HG03196 (cell line): ENCODE measurements around the gene SNURF.
"Not testable (repeated sequence)": the region's sequence is repeated elsewhere in the genome, so short reads cannot be mapped to it uniquely, and the experiment has no call there.

ENCODE experiments used
- ATAC-seq: cut with Tn5 transposase; IDR thresholded peaks from one replicate; pipeline ENCODE4 v1.9.1; 2021; ENCODE audit not compliant: unreplicated experiment

The SNURF gene

DNA sequence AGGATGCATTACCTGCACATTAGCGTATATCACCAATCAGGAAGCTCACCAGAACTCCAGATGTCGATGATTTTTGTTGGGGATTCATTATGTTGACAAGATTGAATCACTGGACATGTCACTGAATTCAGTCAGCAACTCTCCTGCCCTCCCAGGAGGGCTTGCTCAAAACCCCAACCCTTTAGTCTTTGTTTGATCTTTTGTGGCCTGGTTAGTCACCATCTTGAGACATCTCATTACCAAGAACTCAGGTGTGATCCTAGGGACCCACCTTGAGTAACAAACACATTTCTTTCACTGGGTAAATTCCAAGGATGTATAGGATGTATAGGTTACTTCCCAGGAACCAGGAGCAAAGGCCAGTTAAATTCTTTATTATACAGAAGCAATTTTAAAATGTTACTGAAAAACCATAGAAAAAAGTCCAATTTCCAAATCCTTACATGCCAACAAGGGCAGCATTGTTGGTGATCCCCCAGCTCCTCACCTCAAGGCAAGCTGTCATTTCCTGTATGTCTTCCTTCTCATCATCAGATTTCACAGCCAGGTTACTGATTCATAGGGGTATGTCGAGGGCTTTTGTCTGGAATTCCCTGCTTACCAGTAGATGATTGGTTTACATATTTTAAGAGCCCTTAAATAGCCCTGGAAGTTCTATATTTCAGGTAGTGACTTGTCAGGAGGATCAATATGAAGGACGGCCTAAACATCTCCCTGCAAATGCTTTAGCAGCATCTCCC is 11.7 kb downstream of the SNURF start:
- ATAC-seq: no peak

GRCh38 chr15:24971052-24971451 is 16.3 kb downstream of the SNURF start:
- ATAC-seq: no peak

DNA sequence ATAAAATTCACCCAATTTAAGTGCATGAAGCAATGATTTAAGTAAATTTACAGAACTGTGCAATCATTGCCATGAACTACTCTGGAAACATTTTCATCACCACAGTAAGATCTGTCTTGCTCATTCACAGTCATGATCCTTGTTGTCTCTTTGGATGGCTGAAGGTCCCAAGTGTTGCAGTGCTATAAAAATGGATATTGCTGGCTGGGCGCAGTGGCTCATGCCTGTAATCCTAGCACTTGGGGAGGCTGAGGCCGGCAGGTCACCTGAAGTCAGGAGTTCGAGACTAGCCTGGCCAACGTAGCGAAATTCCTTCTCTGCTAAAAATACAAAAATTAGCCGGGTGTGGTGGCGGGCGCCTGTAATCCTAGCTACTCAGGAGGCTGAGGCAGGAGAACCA is 17.0 kb downstream of the SNURF start:
- ATAC-seq: no peak

- not testable (repeated sequence) for ATAC-seq
Measured at GRCh38 chr15:24972707-24973106, 17.9 kb downstream of the SNURF start.

DNA sequence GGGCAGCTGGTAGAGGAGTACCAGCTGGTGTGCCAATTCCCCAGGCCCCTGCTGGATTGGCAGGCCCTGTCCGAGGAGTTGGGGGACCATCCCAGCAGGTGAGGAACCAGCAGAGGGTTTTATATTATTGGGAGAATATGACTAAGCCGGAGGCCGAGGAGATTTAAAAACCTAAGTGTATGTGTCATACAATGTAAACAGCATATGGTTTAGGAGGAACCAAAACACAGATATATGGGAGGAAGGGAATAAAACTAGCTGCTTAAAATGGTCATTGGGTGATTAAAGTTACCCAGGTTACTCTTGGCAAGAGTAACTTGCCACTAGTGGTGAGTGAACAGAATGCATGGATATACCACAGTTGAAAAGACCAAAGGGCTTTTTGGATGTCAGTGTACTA is 22.1 kb downstream of the SNURF start:
- ATAC-seq: no peak

DNA sequence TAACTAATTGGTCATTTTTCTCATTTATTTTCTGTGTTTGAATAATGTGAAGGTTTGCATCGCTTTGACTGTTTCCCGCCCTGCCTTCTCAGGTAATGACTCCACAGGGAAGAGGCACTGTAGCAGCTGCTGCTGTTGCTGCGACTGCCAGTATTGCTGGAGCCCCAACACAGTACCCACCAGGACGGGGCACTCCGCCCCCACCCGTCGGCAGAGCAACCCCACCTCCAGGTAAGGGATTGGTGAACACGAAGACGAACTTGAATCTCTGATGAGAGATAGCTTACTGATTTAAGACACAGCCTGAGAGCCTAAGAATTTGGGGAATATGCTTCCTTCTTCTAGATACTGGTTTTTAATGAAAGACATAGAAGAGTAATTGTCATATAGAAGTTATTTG is 22.9 kb downstream of the SNURF start:
- no peak for ATAC-seq

DNA sequence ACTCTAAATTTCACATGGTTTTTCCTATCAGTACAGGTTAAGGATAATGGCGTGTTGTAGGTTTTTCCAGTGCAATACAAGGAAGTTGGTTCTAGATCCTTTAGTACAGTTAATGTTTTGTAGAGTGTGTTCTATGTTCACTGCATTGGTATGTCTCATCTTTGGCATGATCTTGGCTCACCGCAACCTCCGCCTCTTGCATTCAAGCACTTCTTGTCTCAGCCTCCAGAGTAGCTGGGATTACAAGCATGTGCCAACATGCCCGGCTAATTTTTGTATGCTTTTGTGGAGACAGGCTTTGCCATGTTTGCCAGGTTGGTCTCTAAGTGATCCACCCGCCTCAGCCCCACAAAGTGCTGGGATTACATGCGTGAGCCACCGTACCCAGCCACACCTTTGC is 30.4 kb downstream of the SNURF start:
- ATAC-seq: no peak

GRCh38 chr15:24986653-24987052 is 31.9 kb downstream of the SNURF start:
- ATAC-seq: no peak
